SK-N-SH treated with all-trans-retinoic acid at 6 μM for 48 hours (cell line): Measurements from ENCODE around the gene BPIFA2.

Experiments used
- ATAC-seq: fragments of 200-7000 bp; cut with Tn5 transposase; 3 replicates; pipeline ENCODE4 v1.9.1; 2020; ENCODE audit warnings: mild to moderate bottlenecking, moderate library complexity
- ARNTL ChIP-seq: fragments of 450-650 bp; formaldehyde crosslinking; IDR thresholded peaks from 2 replicates; pipeline ENCODE4 v1.5.0; 2020; ENCODE audit warnings: low read depth, mild to moderate bottlenecking, moderate library complexity, borderline replicate concordance
- CSDC2 ChIP-seq: fragments of 250-450 bp; sonication (Bioruptor Pico); IDR thresholded peaks from 2 replicates; pipeline ENCODE4 v1.5.0; 2020; ENCODE audit warnings: mild to moderate bottlenecking, moderate library complexity
- ESRRG ChIP-seq: fragments of 250-450 bp; sonication (Bioruptor Pico); IDR thresholded peaks from 2 replicates; pipeline ENCODE4 v1.6.1; 2021; ENCODE audit warnings: mild to moderate bottlenecking
- GLIS3 ChIP-seq: fragments of 250-450 bp; sonication (Bioruptor Pico); IDR thresholded peaks from 2 replicates; pipeline ENCODE4 v1.5.0; 2020; ENCODE audit warnings: mild to moderate bottlenecking, moderate library complexity
- ISL1 ChIP-seq: fragments of 250-450 bp; sonication (Bioruptor Pico); IDR thresholded peaks from 2 replicates; pipeline ENCODE4 v2.1.2; 2022; ENCODE audit warnings: mild to moderate bottlenecking, moderate library complexity
- OSR1 ChIP-seq: fragments of 250-450 bp; sonication (Bioruptor Pico); IDR thresholded peaks from 2 replicates; pipeline ENCODE4 v1.8.0; 2022; ENCODE audit warnings: moderate library complexity, mild to moderate bottlenecking, inconsistent platforms
- PATZ1 ChIP-seq: fragments of 250-450 bp; sonication (Bioruptor Pico); IDR thresholded peaks from 2 replicates; pipeline ENCODE4 v1.8.0; 2020; ENCODE audit warnings: mild to moderate bottlenecking, moderate library complexity, borderline replicate concordance
- SNAI2 ChIP-seq: fragments of 250-450 bp; sonication (Bioruptor Pico); IDR thresholded peaks from 2 replicates; pipeline ENCODE4 v1.5.0; 2020; ENCODE audit warnings: mild to moderate bottlenecking, moderate library complexity
- TCF4 ChIP-seq: fragments of 250-450 bp; sonication (Bioruptor Pico); IDR thresholded peaks from 2 replicates; pipeline ENCODE4 v1.8.0; 2021; ENCODE audit warnings: mild to moderate bottlenecking, moderate library complexity, borderline replicate concordance
- TOX ChIP-seq: fragments of 250-450 bp; sonication (Bioruptor Pico); IDR thresholded peaks from 2 replicates; pipeline ENCODE4 v1.8.0; 2021; ENCODE audit warnings: mild to moderate bottlenecking, moderate library complexity, borderline replicate concordance
- ZC3H10 ChIP-seq: fragments of 250-450 bp; sonication (Bioruptor Pico); IDR thresholded peaks from 2 replicates; pipeline ENCODE4 v1.5.1; 2021; ENCODE audit warnings: mild to moderate bottlenecking, moderate library complexity
- ZFP3 ChIP-seq: fragments of 250-450 bp; sonication (Bioruptor Pico); IDR thresholded peaks from 2 replicates; pipeline ENCODE4 v1.5.0; 2020; ENCODE audit warnings: mild to moderate bottlenecking, moderate library complexity
- ZFP30 ChIP-seq: fragments of 450-650 bp; formaldehyde crosslinking; IDR thresholded peaks from 2 replicates; pipeline ENCODE4 v1.5.0; 2022; ENCODE audit warnings: mild to moderate bottlenecking, moderate library complexity
- ZNF565 ChIP-seq: fragments of 450-650 bp; formaldehyde crosslinking; conservative IDR thresholded peaks from 2 replicates; pipeline ENCODE4 v1.5.0; 2020; ENCODE audit warnings: low read depth, mild to moderate bottlenecking, moderate library complexity
- ZNF70 ChIP-seq: fragments of 450-650 bp; formaldehyde crosslinking; IDR thresholded peaks from 2 replicates; pipeline ENCODE4 v1.5.0; 2020; ENCODE audit warnings: mild to moderate bottlenecking, moderate library complexity
- ZNF8 ChIP-seq: fragments of 450-650 bp; formaldehyde crosslinking; IDR thresholded peaks from 2 replicates; pipeline ENCODE4 v1.5.0; 2020; ENCODE audit warnings: mild to moderate bottlenecking, moderate library complexity
- TF ChIP-seq, protein P1 (sequence below): fragments of 250-450 bp; sonication (Bioruptor Pico); IDR thresholded peaks from 2 replicates; pipeline ENCODE4 v1.5.1; 2020; ENCODE audit warnings: low read depth, mild to moderate bottlenecking, moderate library complexity
- TF ChIP-seq, protein P2 (sequence below): fragments of 250-450 bp; sonication (Bioruptor Pico); IDR thresholded peaks from 2 replicates; pipeline ENCODE4 v1.8.0; 2021; ENCODE audit warnings: low read depth, mild to moderate bottlenecking, moderate library complexity, borderline replicate concordance
- TF ChIP-seq, protein P3 (sequence below): fragments of 250-450 bp; sonication (Bioruptor Pico); IDR thresholded peaks from 2 replicates; pipeline ENCODE4 v1.5.0; 2020; ENCODE audit warnings: mild to moderate bottlenecking, moderate library complexity

The BPIFA2 gene

DNA sequence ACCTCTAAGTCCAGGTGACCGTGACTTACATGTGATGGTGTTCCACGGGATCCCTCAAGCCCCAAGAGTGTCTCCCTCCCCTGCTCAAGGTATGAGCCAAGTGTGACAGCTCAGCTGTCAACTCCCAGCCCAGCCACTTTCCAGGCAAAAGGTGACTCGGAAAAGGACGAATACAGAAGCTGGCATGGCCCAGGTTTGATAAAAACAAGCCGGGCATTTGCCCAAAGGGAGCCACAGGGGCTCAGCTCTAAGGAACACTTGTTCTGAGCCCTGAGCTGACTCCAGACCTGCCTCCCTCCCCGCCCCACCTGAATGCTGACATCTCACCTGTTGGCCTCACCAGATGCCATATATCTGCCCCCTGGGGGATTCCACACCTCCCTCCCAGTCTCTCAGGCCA, 43.0 kb upstream of the BPIFA2 start (continued):
- no peak for TF ChIP-seq PATZ1 (CRISPR knock-in tag)
- TF ChIP-seq ZNF8, result no peak
- TF ChIP-seq TCF4, result no peak
- TF ChIP-seq ZC3H10 (CRISPR knock-in tag), result no peak
- TF ChIP-seq, protein P1, sequence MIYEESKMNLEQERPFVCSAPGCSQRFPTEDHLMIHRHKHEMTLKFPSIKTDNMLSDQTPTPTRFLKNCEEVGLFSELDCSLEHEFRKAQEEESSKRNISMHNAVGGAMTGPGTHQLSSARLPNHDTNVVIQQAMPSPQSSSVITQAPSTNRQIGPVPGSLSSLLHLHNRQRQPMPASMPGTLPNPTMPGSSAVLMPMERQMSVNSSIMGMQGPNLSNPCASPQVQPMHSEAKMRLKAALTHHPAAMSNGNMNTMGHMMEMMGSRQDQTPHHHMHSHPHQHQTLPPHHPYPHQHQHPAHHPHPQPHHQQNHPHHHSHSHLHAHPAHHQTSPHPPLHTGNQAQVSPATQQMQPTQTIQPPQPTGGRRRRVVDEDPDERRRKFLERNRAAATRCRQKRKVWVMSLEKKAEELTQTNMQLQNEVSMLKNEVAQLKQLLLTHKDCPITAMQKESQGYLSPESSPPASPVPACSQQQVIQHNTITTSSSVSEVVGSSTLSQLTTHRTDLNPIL (CRISPR knock-in tag), result no peak
- no peak for TF ChIP-seq ISL1
- TF ChIP-seq, protein P2, sequence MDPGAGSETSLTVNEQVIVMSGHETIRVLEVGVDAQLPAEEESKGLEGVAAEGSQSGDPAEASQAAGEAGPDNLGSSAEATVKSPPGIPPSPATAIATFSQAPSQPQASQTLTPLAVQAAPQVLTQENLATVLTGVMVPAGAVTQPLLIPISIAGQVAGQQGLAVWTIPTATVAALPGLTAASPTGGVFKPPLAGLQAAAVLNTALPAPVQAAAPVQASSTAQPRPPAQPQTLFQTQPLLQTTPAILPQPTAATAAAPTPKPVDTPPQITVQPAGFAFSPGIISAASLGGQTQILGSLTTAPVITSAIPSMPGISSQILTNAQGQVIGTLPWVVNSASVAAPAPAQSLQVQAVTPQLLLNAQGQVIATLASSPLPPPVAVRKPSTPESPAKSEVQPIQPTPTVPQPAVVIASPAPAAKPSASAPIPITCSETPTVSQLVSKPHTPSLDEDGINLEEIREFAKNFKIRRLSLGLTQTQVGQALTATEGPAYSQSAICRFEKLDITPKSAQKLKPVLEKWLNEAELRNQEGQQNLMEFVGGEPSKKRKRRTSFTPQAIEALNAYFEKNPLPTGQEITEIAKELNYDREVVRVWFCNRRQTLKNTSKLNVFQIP, result no peak

GRCh38 chr20:33125983-33126382, 42.0 kb upstream of the BPIFA2 start:
- TF ChIP-seq, protein P3, sequence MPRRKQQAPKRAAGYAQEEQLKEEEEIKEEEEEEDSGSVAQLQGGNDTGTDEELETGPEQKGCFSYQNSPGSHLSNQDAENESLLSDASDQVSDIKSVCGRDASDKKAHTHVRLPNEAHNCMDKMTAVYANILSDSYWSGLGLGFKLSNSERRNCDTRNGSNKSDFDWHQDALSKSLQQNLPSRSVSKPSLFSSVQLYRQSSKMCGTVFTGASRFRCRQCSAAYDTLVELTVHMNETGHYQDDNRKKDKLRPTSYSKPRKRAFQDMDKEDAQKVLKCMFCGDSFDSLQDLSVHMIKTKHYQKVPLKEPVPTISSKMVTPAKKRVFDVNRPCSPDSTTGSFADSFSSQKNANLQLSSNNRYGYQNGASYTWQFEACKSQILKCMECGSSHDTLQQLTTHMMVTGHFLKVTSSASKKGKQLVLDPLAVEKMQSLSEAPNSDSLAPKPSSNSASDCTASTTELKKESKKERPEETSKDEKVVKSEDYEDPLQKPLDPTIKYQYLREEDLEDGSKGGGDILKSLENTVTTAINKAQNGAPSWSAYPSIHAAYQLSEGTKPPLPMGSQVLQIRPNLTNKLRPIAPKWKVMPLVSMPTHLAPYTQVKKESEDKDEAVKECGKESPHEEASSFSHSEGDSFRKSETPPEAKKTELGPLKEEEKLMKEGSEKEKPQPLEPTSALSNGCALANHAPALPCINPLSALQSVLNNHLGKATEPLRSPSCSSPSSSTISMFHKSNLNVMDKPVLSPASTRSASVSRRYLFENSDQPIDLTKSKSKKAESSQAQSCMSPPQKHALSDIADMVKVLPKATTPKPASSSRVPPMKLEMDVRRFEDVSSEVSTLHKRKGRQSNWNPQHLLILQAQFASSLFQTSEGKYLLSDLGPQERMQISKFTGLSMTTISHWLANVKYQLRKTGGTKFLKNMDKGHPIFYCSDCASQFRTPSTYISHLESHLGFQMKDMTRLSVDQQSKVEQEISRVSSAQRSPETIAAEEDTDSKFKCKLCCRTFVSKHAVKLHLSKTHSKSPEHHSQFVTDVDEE (CRISPR knock-in tag), result no peak
- TF ChIP-seq TCF4 (no peak), ZFP30 (no peak)
- TF ChIP-seq, protein P2, result no peak
- no peak for ATAC-seq

DNA sequence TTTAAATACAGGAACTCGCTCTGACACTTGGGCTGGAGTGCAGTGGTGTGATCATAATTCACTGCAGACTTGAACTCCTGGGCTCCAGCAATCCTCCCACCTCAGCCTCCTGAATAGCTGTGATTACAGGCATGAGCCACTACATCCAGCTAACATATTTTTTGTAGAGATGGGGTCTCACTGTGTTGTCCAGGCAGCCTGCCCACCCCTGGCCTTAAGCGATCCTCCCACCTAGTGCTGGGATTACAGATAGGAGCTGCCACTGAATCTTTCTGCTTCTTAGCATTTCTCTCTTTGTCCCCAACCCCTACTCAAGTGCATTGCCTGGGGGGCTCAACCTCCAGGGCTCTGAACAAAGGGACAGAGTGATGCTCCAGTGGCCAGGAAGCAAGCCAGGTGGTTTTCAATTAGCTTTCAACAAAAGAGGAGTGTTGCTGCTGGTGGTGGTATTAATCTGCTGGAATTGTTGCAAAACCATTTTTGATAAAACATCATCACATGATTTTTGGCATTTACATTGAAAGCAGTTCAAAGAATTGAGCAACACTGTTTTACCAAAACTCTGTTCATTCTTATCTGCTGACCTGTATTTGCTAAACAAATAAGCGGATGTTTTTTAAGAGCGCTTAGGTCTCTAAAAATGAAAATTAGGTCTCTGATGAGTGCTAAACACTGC, 40.4 kb upstream of the BPIFA2 start:
- TF ChIP-seq, protein P3 (CRISPR knock-in tag), result no peak
- TF ChIP-seq ZFP30, result no peak
- no peak for TF ChIP-seq ZFP3 (CRISPR knock-in tag)
- TF ChIP-seq, protein P1 (CRISPR knock-in tag), result no peak
- no peak for TF ChIP-seq ZNF8
- TF ChIP-seq TOX, result no peak
- no peak for ATAC-seq

DNA sequence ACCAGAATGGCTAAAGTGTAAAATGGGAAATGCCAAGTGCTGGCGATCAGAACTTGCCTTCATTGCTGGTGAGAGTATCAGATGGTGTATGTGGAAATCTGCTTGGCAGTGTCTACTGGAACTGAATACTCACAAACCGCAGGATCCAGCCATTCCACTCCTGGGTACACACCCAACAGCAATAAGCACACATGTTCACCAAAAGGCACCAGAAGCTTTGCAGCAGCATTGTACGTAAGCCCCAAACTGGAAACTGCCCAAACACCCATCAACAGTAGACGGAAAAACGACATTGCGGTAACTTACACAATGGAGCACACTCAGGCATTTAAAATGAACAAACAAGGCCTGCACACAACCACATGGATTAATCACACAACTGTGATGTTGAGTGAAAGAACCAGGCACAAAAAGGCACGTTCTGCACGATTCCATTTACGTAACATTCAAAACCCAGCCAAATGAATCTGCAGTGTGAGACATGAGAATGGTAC, 37.3 kb upstream of the BPIFA2 start:
- ATAC-seq, result no peak
- TF ChIP-seq TOX, result no peak
- no peak for TF ChIP-seq ZFP30
- TF ChIP-seq GLIS3, result no peak
- no peak for TF ChIP-seq ARNTL
- no peak for TF ChIP-seq SNAI2 (CRISPR knock-in tag)
- TF ChIP-seq, protein P2, result no peak
- TF ChIP-seq OSR1 (CRISPR knock-in tag), result no peak
- no peak for TF ChIP-seq ISL1
- TF ChIP-seq ZNF70 (CRISPR knock-in tag), result no peak
- TF ChIP-seq CSDC2, result no peak
- TF ChIP-seq ESRRG (CRISPR knock-in tag), result no peak
- TF ChIP-seq ZNF565 (CRISPR knock-in tag), result no peak
